Loucy (cell line): ENCODE results near the gene BCORL1.

Experiments used
- H2AFZ ChIP-seq: fragments of 200-600 bp; sonication (generic); 2 replicates; pipeline ENCODE4 v1.6.0; 2016; ENCODE audit warnings: antibody characterized with exemption, mild to moderate bottlenecking, low read length, moderate library complexity
- H3F3A ChIP-seq: fragments of 200-600 bp; 2 replicates; pipeline ENCODE4 v1.6.0; 2016; ENCODE audit warnings: antibody characterized with exemption, low read depth, mild to moderate bottlenecking
- H3K27me3 ChIP-seq: fragments of 200-600 bp; sonication (generic); 2 replicates; pipeline ENCODE4 v1.6.1; 2014; ENCODE audit warnings: low read length, mild to moderate bottlenecking; ENCODE audit not compliant: insufficient read depth, poor library complexity, severe bottlenecking
- H3K36me3 ChIP-seq: fragments of 200-600 bp; sonication (generic); 2 replicates; pipeline ENCODE4 v1.6.1; 2016; ENCODE audit warnings: low read length; ENCODE audit not compliant: insufficient read depth
- H3K4me1 ChIP-seq: fragments of 200-600 bp; sonication (generic); 2 replicates; pipeline ENCODE4 v1.5.1; 2014; ENCODE audit warnings: low read length, mild to moderate bottlenecking; ENCODE audit not compliant: insufficient read depth, poor library complexity, severe bottlenecking
- H3K4me2 ChIP-seq: fragments of 200-600 bp; sonication (generic); 2 replicates; pipeline ENCODE4 v1.6.0; 2014; ENCODE audit warnings: antibody characterized with exemption, low read length, low read depth, mild to moderate bottlenecking; ENCODE audit not compliant: poor library complexity, severe bottlenecking
- H3K4me3 ChIP-seq: fragments of 200-600 bp; sonication (generic); 2 replicates; pipeline ENCODE4 v1.5.1; 2014; ENCODE audit warnings: low read length, mild to moderate bottlenecking, mixed read lengths; ENCODE audit not compliant: poor library complexity, severe bottlenecking
- H3K79me2 ChIP-seq: fragments of 200-600 bp; sonication (generic); 2 replicates; pipeline ENCODE4 v1.6.1; 2014; ENCODE audit warnings: low read length; ENCODE audit not compliant: insufficient read depth
- H3K9ac ChIP-seq: fragments of 200-600 bp; sonication (generic); 2 replicates; pipeline ENCODE4 v1.6.0; 2014; ENCODE audit warnings: mild to moderate bottlenecking, low read depth, low read length, moderate library complexity; ENCODE audit not compliant: poor library complexity, severe bottlenecking
- H3K9me2 ChIP-seq: fragments of 200-600 bp; sonication (generic); replicated peaks from 2 replicates; pipeline ENCODE4 v1.6.1; 2016; ENCODE audit warnings: low read depth, low read length, mixed read lengths
- H3K9me3 ChIP-seq: fragments of 200-600 bp; sonication (generic); 2 replicates; pipeline ENCODE4 v1.6.1; 2014; ENCODE audit warnings: mild to moderate bottlenecking, antibody characterized with exemption, low read length, low read depth; ENCODE audit not compliant: insufficient read depth
- H4K20me1 ChIP-seq: fragments of 200-600 bp; sonication (generic); 2 replicates; pipeline ENCODE4 v1.6.0; 2014; ENCODE audit warnings: antibody characterized with exemption, low read length, mild to moderate bottlenecking; ENCODE audit not compliant: insufficient read depth, poor library complexity, severe bottlenecking
- EZH2phosphoT487 ChIP-seq: fragments of 200-600 bp; IDR thresholded peaks from 2 replicates; pipeline ENCODE4 v1.6.1; 2018; ENCODE audit warnings: antibody characterized with exemption, mild to moderate bottlenecking, moderate library complexity, borderline replicate concordance
- TF ChIP-seq, protein P1 (sequence below): fragments of 200-600 bp; sonication (generic); conservative IDR thresholded peaks from 2 replicates; pipeline ENCODE4 v1.5.1; 2014; ENCODE audit warnings: mild to moderate bottlenecking, antibody characterized with exemption, low read length

Gene BCORL1

DNA sequence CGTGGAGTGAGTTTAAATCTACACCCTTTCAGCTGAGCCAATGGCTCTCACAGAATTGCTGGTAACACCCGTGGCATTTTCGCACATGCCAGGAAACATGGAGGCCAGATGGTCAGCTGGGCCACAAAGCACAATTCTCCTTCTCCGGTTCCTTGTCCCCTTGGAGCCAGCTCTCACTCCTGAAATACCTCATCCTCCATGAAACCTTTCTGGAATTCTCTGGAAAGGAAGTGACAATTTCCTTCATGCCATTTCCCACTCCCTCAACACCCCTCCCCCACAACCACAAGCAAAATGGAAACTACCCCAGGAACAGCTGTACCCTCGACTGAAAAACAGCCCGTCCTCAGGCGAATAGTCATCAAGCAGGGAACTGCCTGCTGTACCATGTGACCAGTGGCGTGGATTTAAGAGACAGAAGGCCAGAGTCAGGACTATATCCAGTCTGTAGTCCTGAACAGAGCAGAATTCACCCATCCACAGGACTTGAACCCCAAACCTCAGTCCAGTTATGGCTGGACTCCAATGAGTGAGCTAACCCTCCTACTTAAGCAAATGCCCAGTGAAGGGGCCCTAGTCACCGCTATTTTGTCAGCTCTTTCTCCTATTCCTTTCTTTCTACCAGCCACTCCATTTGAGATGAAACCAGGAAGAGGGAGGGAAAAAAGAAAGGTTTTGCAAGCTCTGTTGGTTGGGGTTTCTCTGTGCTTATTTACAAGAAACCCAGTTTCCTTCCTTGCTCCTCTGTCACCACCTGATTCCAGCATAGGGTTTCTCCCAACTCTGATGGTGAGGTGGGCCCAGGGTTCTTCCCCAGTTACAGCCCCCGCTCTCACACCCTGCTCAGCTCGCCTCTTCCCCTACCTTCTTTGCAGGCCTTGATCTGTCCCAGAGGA is 103.4 kb downstream of the BCORL1 start:
- no peaks in the 10 kb centered on the region for H3F3A ChIP-seq
- peaks cover 89% of the 10 kb centered on the region for H3K79me2 ChIP-seq
- H3K4me3 ChIP-seq = peak overlapping the region; percentile 73
- H3K36me3 ChIP-seq = no peaks in the 10 kb centered on the region; the same call in 1 of the 2 replicates
- peak overlapping the region; percentile 94 for H3K4me2 ChIP-seq
- no peaks in the 10 kb centered on the region for H3K9me2 ChIP-seq
- H3K27me3 ChIP-seq = no peaks in the 10 kb centered on the region
- peak overlapping the region; percentile 83 for H3K9ac ChIP-seq
- H3K4me1 ChIP-seq = peaks cover 63% of the 10 kb centered on the region
- H2AFZ ChIP-seq = no peak overlapping the region
- no peaks in the 10 kb centered on the region for H4K20me1 ChIP-seq
- H3K9me3 ChIP-seq = no peaks in the 10 kb centered on the region
- TF ChIP-seq, protein P1, sequence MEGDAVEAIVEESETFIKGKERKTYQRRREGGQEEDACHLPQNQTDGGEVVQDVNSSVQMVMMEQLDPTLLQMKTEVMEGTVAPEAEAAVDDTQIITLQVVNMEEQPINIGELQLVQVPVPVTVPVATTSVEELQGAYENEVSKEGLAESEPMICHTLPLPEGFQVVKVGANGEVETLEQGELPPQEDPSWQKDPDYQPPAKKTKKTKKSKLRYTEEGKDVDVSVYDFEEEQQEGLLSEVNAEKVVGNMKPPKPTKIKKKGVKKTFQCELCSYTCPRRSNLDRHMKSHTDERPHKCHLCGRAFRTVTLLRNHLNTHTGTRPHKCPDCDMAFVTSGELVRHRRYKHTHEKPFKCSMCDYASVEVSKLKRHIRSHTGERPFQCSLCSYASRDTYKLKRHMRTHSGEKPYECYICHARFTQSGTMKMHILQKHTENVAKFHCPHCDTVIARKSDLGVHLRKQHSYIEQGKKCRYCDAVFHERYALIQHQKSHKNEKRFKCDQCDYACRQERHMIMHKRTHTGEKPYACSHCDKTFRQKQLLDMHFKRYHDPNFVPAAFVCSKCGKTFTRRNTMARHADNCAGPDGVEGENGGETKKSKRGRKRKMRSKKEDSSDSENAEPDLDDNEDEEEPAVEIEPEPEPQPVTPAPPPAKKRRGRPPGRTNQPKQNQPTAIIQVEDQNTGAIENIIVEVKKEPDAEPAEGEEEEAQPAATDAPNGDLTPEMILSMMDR = no peak
- TF ChIP-seq EZH2phosphoT487 = no peak

DNA sequence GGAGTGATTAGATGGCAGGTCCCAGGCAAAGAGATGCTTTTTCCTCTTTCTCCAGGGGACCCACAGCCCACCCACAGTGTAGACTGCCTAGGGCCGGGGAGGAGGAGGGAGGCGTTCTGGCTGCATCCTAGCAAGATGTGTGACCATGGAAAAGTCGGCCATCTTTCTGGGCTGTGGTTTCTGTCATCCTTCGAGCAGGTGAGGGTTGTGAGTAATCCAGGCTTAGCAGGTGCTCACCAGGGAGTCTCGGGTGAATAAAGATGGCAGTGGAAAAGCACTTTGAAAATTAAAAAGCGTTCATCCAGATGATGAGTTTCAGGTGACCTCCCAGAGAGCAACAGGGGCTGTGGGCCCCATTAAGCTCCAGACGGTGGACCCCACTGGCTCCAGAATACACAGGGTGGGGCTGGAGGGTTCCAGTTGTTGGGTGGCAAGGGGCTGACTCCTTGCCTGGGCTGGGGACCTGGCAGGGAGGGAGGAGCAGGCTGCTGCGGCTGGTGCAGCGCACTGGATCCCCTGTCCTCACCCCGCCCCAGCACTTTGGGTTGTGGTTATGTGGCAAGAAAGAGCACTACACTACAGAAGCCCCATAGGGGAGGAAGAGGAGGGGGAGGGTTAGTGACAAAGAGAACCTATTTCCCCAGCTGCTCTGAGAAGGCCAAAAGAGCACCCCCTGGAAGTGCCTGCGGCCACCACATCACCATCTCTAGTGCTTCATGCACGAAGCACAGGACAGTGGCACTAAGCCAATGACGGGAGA is 104.2 kb downstream of the BCORL1 start:
- Histone ChIP-seq H3K79me2 (peaks cover 84% of the 10 kb centered on the region), H3F3A (no peaks in the 10 kb centered on the region; the same call in 1 of the 2 replicates), H3K9ac (peak overlapping the region; percentile 83), H3K4me3 (peak overlapping the region; percentile 73), H3K36me3 (no peaks in the 10 kb centered on the region), H3K9me2 (no peaks in the 10 kb centered on the region), H3K4me2 (peak overlapping the region; percentile 94), H4K20me1 (no peaks in the 10 kb centered on the region), H3K27me3 (no peaks in the 10 kb centered on the region), H3K4me1 (peaks cover 70% of the 10 kb centered on the region), H2AFZ (no peak overlapping the region), H3K9me3 (no peaks in the 10 kb centered on the region)
- TF ChIP-seq, protein P1 = no peak
- TF ChIP-seq EZH2phosphoT487 = no peak

DNA sequence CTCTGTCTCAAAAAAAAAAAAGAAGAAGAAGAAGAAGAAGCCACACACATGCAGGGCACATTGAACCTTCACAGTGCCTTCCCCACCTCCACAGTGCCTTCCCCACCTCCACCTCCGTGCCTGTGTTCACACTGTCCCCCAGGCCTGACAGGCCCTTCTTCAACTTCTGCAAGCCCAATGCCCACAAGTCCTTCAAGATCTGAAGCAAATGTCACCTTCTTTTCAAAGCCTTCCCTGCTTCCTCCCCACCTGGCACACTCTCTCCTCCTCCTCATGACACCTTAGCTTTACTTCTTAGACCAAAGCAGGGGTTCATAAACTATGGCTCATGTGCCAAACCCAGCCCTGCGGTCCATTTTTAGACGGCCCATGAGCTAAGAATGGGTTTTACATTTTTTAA is 107.9 kb downstream of the BCORL1 start:
- no peaks in the 10 kb centered on the region for H4K20me1 ChIP-seq
- no peaks in the 10 kb centered on the region for H3K27me3 ChIP-seq
- peak overlapping the region; percentile 59 for H3K4me2 ChIP-seq
- TF ChIP-seq EZH2phosphoT487 = no peak
- TF ChIP-seq, protein P1 = no peak
- H3F3A ChIP-seq = no peaks in the 10 kb centered on the region; the same call in 1 of the 2 replicates
- no peaks in the 10 kb centered on the region for H3K9me2 ChIP-seq
- peaks cover 65% of the 10 kb centered on the region for H3K79me2 ChIP-seq
- peaks cover 62% of the 10 kb centered on the region for H3K4me1 ChIP-seq
- H3K36me3 ChIP-seq = no peaks in the 10 kb centered on the region
- no peaks in the 10 kb centered on the region for H3K9me3 ChIP-seq
- no peak overlapping the region for H2AFZ ChIP-seq
- peak overlapping the region; percentile 32 for H3K9ac ChIP-seq
- H3K4me3 ChIP-seq = peak overlapping the region; percentile 29
